Muscle of back (tissue), 13 donors: ENCODE results near the gene LAPTM4A. TPM values are rescaled to one million over a fixed set of nuclear protein-coding genes. Genes with fewer than 3 reads are reported as not detected.
A peak's percentile ranks its signal among the peaks of the same experiment; 100 is the strongest.
"Not testable (repeated sequence)": the region's sequence is repeated elsewhere in the genome, so short reads cannot be mapped to it uniquely, and the experiment has no call there.

Experiments
- DNase-seq, 3 donors: peaks; one replicate each; pipeline versions ENCODE4 v3.0.0 to v3.0.0-alpha.2; 2013
- long read RNA-seq, 9 donors: transcript quantifications; one replicate each; lab custom pipeline, GENCODE V29; 2026
- polyA plus RNA-seq, 10 donors: library from polyadenylated mRNA; unstranded; fragments of 120-200 nt; gene quantifications; one replicate each; pipeline ENCODE4 v1.2.1, GENCODE V29; 2013; ENCODE audit not compliant: insufficient read length in 10 of 10

LAPTM4A gene
- 100 to 1,000 TPM; 341 to 420 (median 373) TPM for polyA plus RNA-seq
- long read RNA-seq, donor 1, transcript LAPTM4A-201 (7 exons, 1,765 nt): major isoform, 236 of 328 reads
- long read RNA-seq, donor 1, partial matches to known transcripts: 85 of 328 reads
- long read RNA-seq, donor 1, other reads (novel, unspliced or antisense): 6 of 328 reads
- long read RNA-seq, donor 2, transcript LAPTM4A-202 (3 exons, 487 nt): minor isoform, 5 of 253 reads
- long read RNA-seq, donor 2, transcript LAPTM4A-201 (7 exons, 1,765 nt): major isoform, 180 of 253 reads
- long read RNA-seq, donor 2, partial matches to known transcripts: 61 of 253 reads
- long read RNA-seq, donor 2, other reads (novel, unspliced or antisense): 7 of 253 reads
- long read RNA-seq, donor 3: 0 reads
- long read RNA-seq, donor 4, transcript LAPTM4A-201 (7 exons, 1,765 nt): major isoform, 198 of 247 reads
- long read RNA-seq, donor 4, partial matches to known transcripts: 48 of 247 reads
- long read RNA-seq, donor 4, other reads (novel, unspliced or antisense): 0 of 247 reads
- long read RNA-seq, donor 5, transcript LAPTM4A-201 (7 exons, 1,765 nt): major isoform, 263 of 376 reads
- long read RNA-seq, donor 5, partial matches to known transcripts: 103 of 376 reads
- long read RNA-seq, donor 5, other reads (novel, unspliced or antisense): 8 of 376 reads
- long read RNA-seq, donor 6, transcript LAPTM4A-202 (3 exons, 487 nt): minor isoform, 5 of 473 reads
- long read RNA-seq, donor 6, transcript LAPTM4A-201 (7 exons, 1,765 nt): major isoform, 277 of 473 reads
- long read RNA-seq, donor 6, partial matches to known transcripts: 185 of 473 reads
- long read RNA-seq, donor 6, other reads (novel, unspliced or antisense): 6 of 473 reads
- long read RNA-seq, donor 7, transcript LAPTM4A-201 (7 exons, 1,765 nt): major isoform, 205 of 269 reads
- long read RNA-seq, donor 7, partial matches to known transcripts: 64 of 269 reads
- long read RNA-seq, donor 7, other reads (novel, unspliced or antisense): 0 of 269 reads
- long read RNA-seq, donor 8, transcript LAPTM4A-201 (7 exons, 1,765 nt): major isoform, 210 of 288 reads
- long read RNA-seq, donor 8, partial matches to known transcripts: 78 of 288 reads
- long read RNA-seq, donor 8, other reads (novel, unspliced or antisense): 0 of 288 reads
- long read RNA-seq, donor 9, transcript LAPTM4A-201 (7 exons, 1,765 nt): major isoform, 31 of 40 reads
- long read RNA-seq, donor 9, partial matches to known transcripts: 9 of 40 reads
- long read RNA-seq, donor 9, other reads (novel, unspliced or antisense): 0 of 40 reads

DNA sequence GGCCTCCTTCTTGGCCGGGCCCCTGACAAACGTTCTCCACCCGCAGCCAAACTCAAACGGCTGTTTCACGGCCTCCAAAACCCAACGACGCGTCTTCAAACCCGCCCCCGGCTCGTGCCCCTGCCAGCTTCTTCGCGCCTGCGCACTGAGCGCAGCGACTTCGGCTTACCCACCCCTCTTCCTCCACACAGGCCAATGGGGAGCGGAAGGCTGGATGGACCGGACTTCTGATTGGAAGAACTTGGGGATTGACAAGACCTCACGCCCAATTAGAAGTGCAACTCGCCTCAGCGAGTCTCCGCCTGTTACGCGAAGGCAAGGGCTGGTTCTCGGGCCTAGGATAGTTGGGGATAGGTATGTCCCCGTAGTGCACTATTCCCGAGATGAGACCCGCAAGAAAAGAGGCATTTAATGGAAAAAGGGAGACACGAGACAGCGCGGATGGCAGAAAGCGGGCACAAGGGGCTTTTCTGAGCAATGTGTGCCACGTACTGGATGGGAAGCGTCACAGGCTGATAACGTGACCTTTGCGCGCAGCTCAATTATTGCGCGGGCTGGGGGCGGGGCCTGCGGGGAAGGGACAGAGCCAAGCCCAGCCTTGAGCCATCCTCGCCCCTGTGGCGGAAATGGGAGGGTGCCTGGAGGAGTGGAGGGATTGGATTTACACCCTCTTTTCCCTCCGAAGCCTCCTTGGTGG is at the start of gene LAPTM4A:
Gene LAPTM4A (minus strand): TSS at position 97 of the 697 bp plus-strand sequence. CDS start 108 bp downstream, outside the sequence.
- DNase-seq: peak; percentile 100

GRCh38 chr2:20100711-20101110 is 49.3 kb upstream of the LAPTM4A start:
- no peak for DNase-seq

DNA sequence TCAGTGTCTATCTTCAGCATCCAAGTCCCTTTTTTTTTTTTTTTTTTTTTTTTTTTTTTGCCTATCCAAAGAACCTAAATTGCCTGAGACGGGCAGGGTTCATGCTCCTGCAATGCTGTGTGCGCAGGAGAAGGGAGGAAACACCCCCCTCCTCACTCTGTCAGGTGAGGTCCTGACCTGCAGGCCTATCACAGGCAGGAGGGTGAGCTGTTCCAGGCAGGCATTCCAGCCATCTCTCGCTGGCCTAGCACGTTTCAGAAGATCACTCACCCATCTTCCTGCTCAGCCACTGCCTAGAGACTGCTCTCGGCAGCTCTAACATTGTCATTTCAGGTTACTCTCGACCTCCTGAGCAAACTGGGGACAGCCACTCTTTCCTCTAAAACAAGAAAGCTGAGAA is 48.4 kb upstream of the LAPTM4A start:
- DNase-seq: no peak

DNA sequence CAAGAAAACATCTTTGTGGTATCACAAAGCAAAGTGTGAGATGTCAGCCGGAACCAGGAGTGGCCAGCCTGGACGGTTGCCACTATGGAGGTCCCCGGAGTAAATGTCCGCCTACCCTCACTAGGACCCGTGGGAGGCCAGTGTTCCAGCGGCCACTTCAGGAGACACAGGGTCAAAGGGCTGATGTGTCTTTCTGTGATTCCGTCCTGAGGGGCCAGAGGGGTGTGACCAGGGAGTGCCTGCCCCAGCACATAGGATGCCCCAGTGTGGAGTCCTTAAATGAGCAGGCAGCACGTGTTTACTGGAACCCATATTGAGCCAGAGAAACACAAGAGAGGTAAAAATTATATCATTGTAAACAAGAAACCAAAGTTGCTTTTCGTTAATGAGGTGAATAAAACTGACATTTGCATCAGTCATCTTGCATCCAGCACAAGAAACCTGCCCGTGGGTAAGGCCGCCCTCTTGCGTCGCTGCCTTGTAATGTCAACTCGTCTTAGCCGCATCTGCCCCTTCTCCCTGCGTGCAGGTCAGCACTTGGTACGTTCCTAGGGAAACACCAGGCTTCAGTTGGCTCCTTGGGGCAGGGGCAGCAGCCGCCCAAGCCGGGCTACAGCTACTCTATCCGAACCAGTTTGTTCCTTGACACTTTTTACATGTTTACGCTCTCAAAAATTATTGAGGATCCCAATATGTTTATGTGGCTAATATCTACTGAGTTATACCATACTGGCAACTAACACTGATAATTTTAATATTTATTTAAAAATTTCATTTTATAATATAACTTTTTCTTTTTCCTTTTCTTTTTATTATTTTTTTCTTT is 46.7 kb upstream of the LAPTM4A start:
- peak; percentile 74 to 91 (median 87) for DNase-seq

GRCh38 chr2:20095469-20095868 is 44.0 kb upstream of the LAPTM4A start:
- DNase-seq: no peak

DNA sequence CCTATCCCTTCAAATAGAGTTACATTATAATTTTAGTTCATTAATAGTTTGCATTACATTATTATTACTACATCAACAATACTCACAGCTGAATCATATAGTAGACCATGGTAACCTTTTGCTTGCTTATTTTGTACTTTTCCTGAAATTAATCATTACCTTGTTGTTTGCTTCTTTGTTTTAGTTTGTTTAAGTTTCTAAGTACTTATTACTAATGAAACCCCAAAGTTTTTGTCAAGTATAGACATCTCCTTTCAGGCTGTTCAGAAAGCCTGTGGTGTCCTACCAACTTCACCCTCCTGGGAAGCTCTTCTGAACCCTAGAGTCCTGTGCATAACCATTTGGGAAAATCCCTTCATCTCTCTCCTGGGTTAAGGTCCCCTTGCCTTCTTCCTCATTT is 43.5 kb upstream of the LAPTM4A start:
- DNase-seq: no peak

GRCh38 chr2:20094142-20094755 is 42.8 kb upstream of the LAPTM4A start:
- DNase-seq: no peak

DNA sequence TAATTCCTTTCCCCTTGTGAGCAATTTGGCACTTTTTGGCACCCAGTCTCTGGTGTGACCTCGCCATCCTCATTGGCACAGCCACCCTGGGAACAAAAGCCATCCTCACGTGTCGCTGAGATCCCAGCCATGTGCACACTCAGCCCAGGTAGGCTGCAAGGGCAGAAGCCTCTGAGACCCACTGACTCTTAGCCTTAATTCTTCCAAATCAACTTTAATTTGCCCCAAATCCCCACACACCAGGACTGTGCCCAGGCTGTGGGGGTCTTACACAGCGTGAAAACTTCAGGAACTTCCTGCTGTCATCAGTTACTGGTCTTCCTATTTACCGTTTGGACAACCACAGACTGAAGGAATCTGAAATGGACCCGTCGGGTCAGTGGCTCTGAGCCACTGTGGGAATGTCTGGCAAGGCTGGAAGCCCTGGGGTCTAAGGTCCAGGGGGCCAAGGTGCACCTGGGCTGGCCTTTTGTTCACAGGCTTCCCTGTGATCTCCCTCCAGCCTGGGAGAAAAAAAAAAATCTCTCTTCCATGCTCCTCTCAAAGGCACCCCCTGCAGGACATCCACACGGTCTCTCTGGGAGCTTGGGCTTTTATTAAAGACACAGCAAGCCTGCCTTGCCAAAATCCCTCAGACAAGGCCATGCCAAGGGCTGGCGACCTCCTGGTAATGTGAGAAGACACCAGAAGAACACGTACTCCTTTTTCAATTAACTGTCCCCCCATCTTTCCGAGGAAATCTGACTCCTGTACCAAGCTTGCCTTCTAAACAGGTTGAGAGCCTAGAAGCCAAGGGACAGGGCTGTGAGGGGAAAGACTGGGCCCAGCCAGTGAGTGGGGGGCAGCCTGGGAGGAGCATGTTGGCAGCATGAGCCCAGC is 42.1 kb upstream of the LAPTM4A start:
- peak; percentile 70 to 88 (median 72) for DNase-seq

- no peak for DNase-seq
These were observed 41.4 kb upstream of the LAPTM4A start for GRCh38 chr2:20092901-20093235.

GRCh38 chr2:20092226-20092900 is 40.9 kb upstream of the LAPTM4A start:
- DNase-seq: peak in 1 of 3 donors; percentile 31

GRCh38 chr2:20091305-20091991 is 40.0 kb upstream of the LAPTM4A start:
- DNase-seq: peak; percentile 90 to 95 (median 94)

DNA sequence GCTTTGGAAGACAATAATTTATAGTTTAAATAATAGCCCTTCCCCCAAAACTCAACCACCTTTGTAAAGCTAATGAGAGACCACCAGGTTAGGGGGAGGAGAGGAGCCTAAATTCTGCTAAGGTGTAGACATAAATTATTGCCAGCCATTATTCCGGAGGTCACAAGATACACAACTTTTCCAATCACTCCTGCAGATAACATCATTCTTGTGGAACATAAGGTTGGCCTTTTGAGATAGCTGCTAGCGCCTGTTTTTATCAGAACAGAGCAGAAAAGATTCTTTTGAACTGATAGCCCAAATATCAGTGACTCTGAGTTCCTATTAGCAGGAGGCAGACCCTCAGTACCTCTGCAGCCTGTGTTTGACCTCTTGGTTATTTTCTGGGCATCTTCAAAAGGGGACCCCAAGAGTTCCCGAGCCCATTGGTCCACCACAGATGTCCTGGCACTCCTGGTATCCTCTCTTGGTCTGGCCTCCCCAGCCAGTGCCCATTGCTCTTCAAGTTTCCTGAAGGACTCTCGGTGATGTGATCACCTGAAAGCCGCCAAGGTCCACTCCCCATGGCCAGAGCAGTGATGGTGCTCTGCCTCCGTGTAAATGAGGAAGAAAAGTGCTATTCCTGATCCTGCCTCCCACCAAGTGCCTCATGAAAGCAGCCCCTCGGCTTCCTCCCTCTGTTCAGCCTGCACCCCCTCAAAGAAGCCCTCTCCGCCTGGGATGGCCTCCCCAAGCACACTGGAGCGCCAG is 38.5 kb upstream of the LAPTM4A start:
- no peak for DNase-seq

DNA sequence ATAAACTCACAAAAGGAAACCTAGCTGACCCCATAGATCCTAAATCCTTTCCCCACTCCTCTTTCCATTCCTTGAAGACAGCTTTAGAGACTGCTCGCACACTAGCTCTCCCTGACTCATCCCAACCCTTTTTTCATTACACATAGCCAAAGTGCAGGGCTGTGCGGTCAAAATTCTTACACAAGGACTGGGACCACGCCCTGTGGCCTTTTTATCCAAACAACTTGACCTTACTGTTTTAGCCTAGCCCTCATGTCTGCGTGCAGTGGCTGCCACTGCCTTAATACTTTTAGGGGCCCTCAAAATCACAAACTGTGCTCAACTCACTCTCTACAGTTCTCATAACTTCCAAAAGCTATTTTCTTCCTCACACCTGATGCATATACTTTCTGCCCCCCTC is 34.5 kb upstream of the LAPTM4A start:
- DNase-seq: not testable (repeated sequence)

GRCh38 chr2:20082812-20083211 is 31.4 kb upstream of the LAPTM4A start:
- DNase-seq: not testable (repeated sequence)

DNA sequence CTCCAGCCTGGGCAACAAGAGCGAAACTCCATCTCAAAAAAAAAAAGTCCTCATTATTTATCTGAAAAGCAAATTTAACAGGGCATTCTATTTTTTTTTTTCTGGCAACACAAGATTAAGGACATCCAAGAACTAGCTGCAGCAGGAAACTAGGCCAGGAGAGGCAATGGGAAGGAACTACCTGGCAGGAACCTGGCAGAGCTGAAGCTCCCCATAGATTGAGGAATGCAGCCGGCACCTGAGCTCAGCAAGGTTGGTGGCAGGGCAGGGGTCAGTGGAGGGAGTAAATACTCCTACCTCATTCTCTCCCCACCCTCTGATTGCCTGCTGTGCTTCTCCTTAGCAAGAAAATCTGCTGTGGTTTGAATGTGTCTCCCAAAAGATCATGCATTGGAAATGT is 30.4 kb upstream of the LAPTM4A start:
- DNase-seq: no peak

DNA sequence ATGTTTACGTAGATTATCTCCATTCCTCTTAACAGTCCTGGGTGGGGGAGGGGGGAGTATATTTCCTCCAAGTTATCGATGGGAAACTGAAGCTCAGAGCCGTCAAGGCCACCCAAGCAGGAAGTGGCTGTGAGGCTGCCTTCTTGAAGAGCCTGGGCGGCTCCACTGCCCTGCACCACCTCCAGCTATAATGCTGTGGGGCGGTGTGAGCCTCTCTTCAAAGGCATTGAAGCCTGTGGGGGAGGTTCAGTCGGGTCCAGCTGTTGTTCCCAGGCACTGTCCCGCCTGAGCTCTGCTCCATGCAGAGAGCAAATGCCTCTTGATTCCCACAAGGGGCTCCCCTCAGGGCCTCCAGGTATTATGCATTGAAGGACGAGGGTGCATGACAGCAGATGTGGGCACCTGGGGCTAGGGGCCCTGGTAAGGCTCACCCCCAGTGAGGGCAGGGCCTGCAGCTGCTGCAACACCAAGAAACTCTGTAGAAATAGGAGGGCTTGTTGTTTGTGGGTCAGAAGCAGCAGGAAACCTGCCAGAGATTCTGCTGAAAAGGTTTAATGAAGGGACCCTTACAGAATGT is 29.5 kb upstream of the LAPTM4A start:
- peak in 1 of 3 donors; percentile 49 for DNase-seq
